NCI-H2196 (cell line): Measurements from ENCODE around the gene TSPAN8.
"Not testable (repeated sequence)": the region's sequence is repeated elsewhere in the genome, so short reads cannot be mapped to it uniquely, and the experiment has no call there.

ENCODE experiments used
- DNase-seq: peaks from one replicate; lab custom pipeline; 2025; ENCODE audit not compliant: unreplicated experiment; lab: John Stamatoyannopoulos, UW

Gene TSPAN8

DNA sequence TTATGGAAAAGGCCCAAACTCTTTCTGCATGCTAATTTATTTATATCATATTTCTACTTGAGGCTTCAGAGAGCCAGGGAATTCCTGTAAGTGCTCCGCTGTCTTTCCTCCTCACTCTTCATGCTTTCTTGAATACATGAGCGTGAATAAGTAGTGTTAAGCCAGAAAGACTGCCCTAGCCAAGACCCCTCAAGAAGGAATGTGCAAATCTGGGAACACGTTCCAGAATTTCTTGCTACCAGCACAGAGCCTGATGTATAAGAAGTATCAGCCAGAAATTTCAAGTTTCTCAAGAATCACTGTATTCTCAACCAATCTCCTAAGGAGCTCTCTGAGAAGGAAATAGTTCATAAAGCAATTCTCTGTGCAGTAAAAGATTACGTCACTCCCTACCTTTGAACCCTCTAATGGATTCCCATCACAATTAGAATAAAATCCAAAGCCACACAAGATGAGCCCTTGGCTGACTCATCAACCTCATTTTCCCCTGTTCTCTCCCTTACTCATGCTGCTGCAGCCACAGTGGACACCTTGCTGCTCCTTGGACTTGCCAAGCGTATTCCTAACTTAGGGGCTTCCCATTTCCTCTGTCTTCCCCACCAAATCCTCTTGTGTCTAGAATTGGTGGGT, 6.9 kb upstream of the TSPAN8 start:
- DNase-seq = no peak

DNA sequence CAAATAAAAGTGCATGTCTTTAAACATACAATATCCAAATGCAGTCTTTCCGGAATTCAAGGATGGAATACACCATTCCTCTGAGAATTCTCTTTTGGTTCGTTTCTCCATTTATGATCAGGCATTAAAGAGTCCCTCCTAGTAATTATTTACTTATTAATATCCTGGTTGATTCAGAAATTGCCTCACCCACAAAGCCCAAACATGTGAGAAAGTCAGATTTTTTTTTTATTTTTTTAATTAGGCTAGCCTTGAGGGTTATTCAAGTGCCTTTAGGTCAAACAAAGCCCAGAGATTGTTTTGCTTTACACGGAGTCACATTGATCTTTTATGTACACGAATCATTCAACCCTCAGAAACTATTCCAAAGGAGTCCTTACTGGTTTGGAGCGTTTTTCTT, 6.4 kb upstream of the TSPAN8 start:
- no peak for DNase-seq

GRCh38 chr12:71162832-71163763, 5.3 kb upstream of the TSPAN8 start:
- DNase-seq = peak; percentile 28

- DNase-seq = no peak
Measured at GRCh38 chr12:71161591-71161990, 3.8 kb upstream of the TSPAN8 start.

- DNase-seq = no peak
Measured at GRCh38 chr12:71160585-71160984, 2.8 kb upstream of the TSPAN8 start.

DNA sequence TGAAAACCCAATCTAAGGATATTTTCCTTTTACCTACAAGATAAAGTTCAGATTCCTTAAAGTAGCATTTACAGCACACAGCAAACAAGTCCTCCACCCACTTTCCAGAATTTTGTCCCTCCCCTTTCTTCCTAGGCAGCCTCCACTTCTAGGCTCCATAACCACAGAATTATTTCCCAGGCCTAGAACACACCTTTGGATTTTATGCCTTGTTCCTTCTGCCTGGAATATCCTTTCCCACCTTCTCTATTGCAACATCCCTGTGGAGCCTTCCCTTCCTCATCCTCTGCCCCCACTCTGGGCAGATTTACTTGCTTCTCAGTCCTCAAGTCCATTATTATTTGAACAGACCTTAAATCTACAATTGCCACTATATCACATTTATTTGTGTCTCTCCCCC, 2.1 kb upstream of the TSPAN8 start:
- DNase-seq = no peak

GRCh38 chr12:71159264-71159663, 1.5 kb upstream of the TSPAN8 start:
- DNase-seq = no peak

DNA sequence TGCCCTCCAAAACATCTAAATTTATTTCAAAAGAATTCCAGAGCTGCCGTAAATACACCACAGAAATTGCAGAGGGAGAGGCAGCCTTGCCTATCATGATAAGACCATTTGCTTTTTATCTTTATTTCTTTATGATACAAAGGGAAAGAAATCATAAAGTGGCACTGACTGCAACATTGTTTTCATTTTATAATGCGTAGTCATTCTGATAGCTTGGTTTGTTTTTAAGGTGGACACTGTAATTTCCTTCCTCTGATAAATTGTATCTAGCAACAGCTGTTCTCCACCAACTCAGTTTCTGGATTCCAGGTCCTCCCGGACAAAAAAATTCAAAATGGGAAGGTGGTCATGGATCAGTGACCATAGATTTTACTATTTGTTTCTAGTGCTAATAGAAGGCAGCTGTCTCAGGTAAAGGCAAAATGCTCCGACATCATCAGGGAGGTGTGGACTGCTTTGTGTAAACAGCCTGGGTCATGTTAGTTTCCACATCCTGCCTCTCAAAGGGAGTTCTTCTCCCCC, 623 bp upstream of the TSPAN8 start:
- DNase-seq = peak; percentile 31

DNA sequence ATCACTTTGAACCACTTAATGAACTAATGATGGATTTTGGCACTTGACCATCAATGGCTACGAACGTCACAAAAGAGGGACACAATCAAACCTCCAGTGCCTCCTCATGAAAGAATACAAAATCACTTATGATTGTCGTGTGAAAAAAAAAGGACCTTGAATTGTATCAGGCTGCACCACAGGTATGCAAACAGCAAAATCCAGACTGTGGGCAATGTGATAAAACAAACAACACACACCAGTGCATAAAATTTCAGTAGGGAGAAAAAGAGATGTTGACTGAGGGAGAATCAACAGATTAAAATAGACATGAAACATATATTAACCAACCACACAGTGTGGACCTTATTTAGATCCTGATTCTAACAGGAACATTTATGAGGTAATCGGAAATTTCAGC, 2.6 kb downstream of the TSPAN8 start:
- no peak for DNase-seq

GRCh38 chr12:71152851-71153250, 4.9 kb downstream of the TSPAN8 start:
- DNase-seq = no peak

DNA sequence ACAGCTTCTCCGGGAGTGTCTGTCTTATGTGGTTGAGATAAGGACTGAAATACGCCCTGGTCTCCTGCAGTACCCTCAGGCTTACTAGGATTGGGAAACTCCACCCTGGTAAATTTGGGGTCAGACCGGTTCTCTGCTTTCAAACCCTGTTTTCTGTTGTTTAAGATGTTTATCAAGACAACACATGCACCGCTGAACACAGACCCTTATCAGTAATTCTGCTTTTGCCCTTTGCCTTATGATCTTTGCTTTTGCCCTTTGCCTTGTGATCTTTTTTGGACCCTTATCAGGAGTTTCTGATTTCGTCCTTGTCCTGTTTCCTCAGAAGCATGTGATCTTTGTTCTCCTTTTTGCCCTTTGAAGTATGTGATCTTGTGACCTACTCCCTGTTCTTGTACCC, 7.8 kb downstream of the TSPAN8 start:
- not testable (repeated sequence) for DNase-seq

- DNase-seq = no peak
Measured at GRCh38 chr12:71144682-71145081, 13.1 kb downstream of the TSPAN8 start.

DNA sequence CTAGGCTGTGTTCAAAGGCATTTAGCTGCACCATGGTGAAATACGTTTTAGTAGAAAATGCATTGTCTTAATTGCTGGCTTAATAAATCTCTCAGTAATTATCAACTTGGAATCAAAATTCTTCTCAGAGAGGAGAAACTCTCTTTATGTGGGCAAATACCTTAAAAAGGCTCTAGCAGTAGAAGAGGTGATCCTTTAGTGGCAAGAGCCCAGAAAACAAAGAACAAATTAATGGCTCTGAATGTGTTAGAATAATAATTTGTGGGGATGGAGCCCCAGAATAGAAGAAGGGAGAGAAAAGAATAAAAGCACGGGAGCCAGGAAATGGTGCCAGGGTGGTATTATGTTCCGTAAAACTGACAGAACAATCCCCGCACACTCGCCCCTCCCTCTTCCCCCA, 14.8 kb downstream of the TSPAN8 start:
- DNase-seq = no peak

DNA sequence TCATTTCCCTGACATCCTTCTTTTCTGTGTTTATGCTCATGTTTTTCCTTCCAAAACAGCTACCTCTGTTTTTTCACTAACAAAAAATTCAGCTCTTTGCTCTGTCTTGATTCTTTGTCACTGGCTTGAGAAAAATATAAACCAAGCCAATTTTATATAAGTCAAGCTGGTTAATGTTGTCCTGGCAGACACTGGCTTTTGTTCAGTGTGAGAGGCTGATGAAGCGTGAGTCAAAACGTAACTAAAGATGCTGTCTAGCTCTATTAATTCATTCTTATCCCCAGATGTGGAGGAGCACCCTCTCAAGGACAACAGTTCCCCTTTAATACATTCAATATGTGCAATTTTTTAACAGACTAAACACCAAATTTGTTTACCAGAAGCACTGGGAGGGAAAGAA, 15.8 kb downstream of the TSPAN8 start:
- DNase-seq = no peak

DNA sequence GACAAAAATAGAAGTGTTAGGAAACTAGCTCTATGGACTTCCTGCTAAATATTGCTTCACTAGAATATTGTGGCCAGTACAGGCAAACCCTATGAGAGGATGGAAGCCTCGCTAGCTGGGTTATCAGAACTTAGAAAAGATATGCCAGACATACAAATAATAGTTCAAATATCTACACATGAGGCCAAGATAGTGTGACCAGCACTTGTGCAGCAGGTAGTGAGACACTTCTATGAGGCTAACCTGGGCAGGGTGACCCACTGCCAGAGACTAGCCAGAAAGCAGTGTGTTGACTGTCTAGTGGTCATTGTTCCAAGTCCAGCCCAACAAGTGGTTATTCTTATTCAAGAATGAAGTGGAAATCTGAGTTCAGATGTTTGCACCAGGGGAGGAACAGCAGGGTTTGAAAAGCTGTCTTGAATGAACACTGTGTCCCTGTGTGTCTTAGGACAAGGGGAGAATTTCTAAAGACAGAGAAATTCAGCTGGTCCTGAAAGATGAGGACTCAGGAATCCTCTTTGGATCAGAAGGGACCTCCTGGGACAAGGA, 16.3 kb downstream of the TSPAN8 start:
- DNase-seq = no peak

DNA sequence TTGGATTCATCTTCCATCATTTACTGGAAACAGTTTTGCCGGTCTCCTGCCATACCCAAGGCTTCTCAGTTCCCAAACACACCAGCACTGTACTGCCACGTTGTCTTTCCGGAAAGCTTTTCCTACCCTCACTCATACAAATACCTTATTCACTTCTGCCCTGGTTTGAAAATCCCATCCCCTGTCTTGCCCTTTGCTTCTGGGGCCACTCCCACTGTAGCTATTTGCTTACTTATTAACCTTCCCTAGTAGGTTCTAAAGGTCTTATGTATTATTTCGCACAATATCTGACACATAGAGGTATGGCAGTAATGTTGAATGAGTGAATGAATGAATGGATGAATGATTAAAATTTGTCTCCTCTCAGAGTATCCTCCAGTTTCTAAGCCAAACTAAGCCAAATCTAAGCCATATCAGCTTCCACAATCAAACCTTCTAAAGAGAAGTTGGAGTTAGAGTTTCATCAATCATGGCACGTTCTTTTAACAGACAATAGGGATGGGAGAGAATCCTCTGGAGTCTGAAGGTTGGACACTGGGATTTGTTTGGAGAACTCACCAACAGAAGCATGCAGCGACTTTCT, 18.6 kb downstream of the TSPAN8 start:
- no peak for DNase-seq

DNA sequence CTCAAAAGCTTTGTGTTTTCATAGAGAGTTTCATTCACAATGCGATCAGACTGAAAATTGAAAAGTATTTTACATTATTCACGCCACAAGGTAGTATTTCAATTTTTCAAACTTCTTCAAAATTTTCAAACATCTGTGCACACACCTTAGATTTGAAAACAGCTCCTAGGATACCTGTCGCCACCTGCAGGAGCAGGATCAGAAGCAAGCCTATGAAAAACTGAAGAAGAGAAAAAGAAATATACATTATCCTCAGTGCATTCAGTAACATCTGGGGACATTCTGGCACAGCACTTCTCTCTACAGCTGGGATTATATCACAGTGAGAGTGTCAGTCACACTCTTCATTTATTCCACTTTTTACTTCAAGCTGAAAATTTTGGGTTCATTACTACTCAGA, 19.8 kb downstream of the TSPAN8 start:
- DNase-seq = no peak

GRCh38 chr12:71135812-71136176, 22.0 kb downstream of the TSPAN8 start:
- no peak for DNase-seq

DNA sequence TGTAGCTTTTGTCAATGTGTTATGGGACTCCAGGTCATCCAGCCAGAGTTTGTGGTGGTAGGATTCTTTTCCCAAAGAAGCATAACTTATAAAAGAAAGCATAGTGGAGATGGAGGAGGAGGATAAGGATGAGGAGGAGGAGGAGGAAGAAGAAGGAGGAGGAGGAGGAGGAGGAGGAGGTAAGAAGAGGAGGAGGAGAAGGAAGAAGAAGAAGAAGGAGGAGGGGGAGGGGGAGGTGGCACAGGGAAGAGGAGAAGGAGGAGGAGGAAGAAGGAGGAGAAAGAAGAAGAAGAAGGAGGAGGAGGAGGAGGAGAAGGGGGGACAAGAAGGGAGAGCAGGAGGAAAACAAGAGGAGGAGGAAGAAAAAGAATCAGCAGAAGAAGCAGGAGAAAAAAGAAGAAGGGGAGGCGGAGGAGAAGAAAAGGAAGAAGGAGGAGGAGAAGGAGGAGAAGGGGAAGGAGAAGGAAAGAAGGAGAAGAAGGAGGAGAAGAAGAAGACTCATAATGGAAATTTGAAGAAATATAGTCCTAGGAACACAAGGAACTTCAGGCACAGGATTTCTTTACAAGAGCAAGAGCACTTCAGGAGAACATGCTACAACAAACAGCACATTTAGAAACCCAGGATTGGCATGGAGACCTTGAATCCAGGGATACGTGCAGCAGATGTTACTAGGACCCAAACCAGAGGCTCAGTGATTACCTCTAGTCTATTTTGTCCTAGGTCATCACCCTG, 22.6 kb downstream of the TSPAN8 start:
- no peak for DNase-seq

DNA sequence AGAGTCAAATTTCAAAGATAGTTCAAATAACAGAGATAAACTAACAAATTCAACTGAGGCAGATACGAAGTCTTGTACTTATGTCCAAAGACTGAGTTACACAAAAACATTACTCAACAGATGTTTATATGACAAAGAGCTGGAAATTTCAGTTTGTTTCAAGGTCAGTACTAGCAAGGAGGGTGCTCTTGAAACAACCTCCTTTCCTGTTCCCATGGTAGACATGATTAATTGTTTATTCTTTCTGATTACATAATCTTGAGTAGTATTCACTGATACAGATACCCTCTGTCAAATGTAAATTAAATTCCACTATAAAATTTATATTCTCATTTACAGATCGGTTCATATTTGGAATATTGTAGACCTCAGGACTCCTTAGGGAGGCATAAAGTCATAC, 23.4 kb downstream of the TSPAN8 start:
- no peak for DNase-seq

DNA sequence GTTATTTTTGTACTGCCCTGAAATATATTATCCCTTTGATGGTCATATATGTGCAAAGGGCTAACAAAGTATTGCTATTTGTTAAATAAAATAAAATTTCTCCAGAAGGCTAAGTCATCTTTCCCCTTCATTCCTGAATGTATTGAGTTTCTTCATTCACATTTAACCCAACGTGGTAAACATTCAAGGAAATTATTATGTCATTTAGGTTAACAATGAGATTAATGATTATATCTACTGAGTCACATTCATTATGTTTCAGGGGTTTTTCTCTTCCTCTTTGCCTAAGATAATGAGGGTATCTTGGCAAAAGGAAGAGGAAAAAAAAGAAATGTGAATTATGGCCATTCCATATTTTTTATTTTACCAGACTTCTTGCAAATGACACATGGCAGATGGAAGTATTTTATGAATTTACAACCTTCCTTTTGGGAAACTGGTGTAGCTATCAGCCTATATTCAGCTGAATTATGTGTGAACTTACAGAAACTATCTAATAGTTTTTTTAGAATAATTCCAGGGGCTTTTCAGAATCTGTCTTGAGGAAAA, 27.2 kb downstream of the TSPAN8 start:
- DNase-seq = no peak
